Activated CD8-positive, alpha-beta memory T cell treated with anti-CD3 and anti-CD28 coated beads, Interleukin-2, amount 50 U/mL, for 1 hour (primary cell): ENCODE data around the gene SEMA5A.

Experiments
- DNase-seq: peaks from one replicate; pipeline ENCODE4 v3.0.0-alpha.2; 2020; ENCODE audit errors: extremely low read depth

The SEMA5A gene

GRCh38 chr5:9332026-9332425 is 213.8 kb downstream of the SEMA5A start:
- DNase-seq: no peak

- DNase-seq: no peak
Observed at GRCh38 chr5:9331372-9331771, 214.5 kb downstream of the SEMA5A start.

- DNase-seq: no peak
Observed at GRCh38 chr5:9329125-9329524, 216.8 kb downstream of the SEMA5A start.

- no peak for DNase-seq
Observed at GRCh38 chr5:9325549-9325948, 220.3 kb downstream of the SEMA5A start.

DNA sequence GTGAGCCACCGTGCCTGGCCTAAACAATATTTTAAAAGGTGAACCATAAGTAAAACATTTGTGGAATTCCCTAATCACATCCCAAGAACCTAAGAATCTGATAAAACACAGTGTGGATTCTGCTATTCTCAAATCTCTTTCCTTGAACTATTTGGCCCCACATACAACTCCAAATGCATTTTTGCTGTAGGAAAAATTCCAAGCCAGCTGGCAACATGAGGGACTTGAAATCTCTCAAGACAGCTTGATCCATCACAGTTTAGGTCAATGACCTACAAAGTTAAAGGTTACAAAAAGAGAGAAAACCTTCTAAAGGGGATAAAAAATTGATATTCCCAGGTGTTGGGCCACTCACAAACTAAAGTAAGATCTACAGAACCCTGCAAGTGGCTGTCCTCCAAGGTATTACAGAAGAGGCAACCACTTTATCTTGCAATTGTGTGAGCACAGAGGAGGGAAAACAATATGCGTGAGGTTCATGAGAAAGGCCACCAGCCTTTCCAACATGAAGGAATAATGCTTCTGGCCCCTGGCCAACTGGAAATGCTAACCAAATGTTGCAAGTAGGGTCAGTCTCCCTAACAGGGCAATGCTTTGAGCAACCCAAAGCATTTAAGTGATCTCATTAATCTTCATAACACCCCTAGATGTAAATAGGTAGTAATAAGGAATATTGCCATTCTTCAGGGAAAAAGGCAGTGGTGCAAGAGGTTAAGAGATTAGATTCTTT is 221.4 kb downstream of the SEMA5A start:
- DNase-seq: no peak

DNA sequence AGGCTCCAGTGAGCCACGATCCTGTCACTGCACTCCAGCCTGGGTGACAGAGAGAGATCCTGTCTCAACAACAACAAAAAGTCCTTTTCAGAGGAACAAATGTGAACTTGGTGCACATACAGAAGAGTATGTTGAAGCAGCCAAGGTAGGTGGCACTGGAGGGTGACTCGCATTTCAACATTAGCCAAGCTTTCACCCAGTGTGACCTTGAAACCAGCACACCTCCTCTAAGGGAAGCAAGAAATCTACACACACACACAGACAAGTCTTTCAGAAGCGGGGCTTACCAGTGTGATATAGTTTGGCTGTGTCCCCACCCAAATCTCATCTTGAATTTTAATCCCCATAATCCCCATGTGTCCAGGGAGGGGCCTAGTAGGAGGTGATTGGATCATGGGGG is 225.2 kb downstream of the SEMA5A start:
- DNase-seq: no peak

DNA sequence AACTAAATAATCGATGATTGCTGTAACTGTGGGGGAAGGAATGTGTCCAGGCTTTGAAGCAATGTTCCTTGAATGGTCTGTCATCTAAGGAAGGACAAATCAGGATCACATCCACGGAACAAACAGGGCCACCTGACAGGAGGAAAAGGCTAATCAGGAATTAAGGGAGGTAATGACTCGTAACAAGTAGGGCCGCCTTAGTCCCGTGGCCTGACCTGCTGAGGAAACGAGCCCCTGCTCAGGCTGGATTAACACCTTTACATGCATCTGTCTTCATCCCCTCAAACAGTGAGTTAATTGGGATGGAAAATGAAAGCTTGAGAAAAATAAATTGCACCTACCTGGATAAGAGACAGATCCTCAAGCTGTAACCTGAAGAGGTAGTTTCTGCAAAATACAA is 227.8 kb downstream of the SEMA5A start:
- no peak for DNase-seq

DNA sequence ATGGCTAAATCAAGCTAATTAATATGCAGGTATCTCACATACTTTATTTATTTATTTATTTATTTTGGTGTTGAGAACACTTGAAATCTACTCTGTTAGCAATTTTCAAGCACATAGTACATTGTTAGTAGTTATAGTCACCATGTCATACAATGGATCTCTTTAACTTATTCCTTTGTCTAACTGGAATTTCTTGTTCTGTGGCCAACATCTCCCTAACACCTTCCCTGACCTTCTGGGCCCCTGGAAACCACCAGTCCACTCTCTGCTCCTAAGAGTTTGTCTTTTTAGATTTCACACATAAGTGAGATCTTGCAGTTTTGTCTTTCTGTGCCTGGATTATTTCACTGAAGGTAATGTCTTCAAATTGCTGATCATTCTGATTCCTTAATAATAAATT is 229.1 kb downstream of the SEMA5A start:
- no peak for DNase-seq

GRCh38 chr5:9316041-9316440 is 229.8 kb downstream of the SEMA5A start:
- no peak for DNase-seq

GRCh38 chr5:9314558-9314957 is 231.3 kb downstream of the SEMA5A start:
- no peak for DNase-seq

DNA sequence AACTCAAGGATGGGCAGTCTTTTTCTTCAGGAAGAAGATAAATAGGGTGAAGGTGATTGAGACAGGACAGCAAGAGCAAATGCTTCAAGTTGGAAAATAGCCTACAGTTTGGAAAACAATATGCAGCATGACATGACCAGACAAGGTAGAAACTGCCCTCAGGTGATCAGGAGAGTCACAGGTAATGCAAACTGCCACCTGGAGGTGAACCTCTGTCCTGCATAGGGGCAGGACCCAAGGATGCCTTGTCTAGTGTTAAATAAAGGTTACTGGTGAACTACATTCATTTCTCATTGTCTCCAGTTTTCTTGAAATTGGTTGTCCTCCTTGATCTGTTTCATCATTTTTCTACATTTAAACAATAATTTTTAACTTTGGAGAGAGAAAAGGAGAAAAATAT is 232.1 kb downstream of the SEMA5A start:
- DNase-seq: no peak

DNA sequence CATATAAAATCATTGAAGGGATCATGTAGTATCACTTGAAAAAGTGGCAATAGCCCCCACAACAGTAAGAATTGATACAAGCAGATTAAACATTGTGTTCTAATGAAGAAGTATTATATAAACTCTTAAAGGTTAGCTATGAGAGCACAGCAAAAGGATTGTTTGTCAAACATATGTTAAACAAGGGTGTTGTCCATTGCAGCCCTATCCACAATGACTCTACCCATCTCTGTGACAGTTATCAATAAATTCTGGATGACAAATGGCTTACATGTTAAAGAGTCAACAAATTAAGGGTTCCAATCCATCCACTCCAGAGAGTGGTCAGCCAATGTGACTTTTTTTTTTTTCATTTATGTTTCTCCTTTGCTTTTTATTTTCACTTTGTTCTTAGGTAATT is 238.7 kb downstream of the SEMA5A start:
- DNase-seq: no peak

DNA sequence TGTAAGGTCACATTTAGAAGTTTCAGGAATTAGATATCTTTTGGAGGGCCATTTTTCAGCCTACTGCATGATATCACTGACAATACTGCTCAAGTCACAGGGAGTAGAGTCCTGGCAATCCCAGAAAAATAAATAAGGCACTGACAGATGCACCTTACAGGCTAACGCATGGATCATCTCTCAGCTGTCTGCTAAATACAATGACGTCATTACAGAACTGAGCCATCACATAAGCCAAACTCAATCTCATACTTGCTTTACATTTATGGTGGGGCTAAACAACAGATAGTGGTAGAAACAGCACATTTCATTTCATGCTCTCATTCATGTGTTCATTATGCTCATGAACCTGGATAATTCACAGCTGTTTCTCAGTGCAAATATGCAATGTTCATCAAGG is 243.7 kb downstream of the SEMA5A start:
- no peak for DNase-seq

- DNase-seq: no peak
Observed at GRCh38 chr5:9301200-9301599, 244.7 kb downstream of the SEMA5A start.

- no peak for DNase-seq
Observed at GRCh38 chr5:9297134-9297533, 248.7 kb downstream of the SEMA5A start.

DNA sequence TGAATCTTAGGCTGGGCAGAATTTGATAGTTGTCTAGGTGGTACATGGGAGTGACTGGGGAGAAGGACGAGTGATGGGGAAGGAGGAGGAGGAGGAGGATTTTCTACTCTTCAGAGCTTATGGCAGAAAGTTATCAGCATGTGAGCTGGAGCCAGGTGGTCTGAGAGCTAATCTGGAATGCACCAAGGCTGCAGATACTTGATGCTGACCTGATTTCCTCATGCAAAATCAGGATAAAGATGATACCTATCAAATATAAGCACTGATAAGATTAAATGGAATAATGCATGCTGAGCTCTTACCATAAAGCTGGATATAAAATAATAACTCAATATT is 250.4 kb downstream of the SEMA5A start:
- DNase-seq: no peak

- no peak for DNase-seq
Observed at GRCh38 chr5:9294793-9295465, 250.9 kb downstream of the SEMA5A start.

GRCh38 chr5:9288234-9288633 is 257.6 kb downstream of the SEMA5A start:
- no peak for DNase-seq

DNA sequence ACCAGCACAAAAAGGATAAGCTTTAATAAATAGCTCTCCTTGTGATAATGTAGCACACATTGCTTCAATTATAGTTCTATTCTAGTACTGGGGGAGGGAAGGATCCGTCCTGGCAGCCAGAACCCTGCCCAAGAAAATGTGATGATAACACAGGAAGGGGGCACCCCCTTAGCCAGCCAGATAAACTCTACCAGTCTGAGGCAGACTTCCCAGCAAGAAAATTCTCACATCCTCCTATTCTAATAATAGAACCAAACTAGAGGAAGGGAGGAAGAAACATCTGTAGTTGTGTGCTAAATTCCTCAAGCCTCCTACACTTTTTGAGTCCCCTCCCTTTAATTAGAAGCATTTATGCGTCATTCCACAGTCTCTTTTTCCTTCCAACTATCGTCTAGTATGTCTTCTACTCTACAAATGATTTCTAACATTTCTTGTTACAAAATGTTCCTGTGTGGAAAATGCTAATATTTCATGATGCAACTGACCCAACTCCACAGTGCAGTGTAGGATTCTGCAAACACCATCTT is 261.0 kb downstream of the SEMA5A start:
- no peak for DNase-seq

DNA sequence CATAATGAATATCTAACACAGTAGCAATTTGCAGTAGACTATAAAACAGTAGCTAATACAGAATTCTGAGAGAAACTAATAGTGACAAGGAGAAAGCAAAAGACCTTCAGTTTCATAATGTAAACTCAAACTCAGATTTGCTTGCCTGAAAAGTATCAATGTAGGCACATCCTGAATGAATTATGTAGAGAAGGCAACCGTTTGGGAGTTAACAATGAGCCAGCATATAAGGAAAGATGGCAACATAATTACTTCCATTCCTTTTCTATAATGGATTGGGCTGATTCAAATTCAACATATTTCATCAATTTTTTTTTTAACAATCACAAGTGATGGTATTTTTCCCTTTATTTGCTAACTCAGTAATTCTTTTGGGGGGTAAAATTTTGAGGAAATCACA is 261.6 kb downstream of the SEMA5A start:
- no peak for DNase-seq

DNA sequence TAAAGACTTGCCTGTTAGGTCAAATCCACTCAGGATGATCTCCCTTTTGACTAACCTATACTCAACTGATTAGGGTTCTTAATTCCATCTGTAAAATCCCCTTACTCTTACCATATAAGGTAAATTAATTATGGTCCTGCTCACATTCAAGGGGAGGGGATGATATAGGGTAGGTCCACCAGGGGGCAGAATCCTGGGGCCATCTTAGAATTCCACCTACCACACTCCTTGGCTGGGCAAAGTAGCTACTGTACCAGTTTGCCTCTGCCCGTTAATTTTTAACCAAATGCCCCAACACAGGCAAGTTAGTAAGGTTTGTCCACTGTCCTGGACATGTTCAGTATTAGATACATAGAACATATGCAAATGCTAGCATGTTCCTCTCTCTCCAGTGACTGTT is 262.4 kb downstream of the SEMA5A start:
- no peak for DNase-seq

GRCh38 chr5:9283021-9283420 is 262.9 kb downstream of the SEMA5A start:
- DNase-seq: no peak

DNA sequence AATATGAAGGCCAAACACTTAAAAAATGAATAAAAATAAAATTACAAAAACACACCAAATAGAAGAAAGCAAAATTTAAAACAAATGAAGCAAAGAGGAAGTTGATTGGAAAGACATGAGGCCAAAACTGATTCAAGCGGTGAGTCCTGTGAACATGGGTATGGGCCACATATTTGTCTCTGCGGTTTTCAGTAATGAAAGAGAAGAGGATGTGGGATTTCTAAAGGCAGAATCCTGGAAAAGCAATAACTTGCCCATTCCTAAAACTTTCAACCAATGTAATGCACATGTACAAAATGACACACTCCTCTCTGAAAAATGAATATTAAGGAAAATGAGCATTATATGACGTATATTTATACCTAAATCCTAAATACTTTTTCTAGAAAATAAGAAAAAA is 263.7 kb downstream of the SEMA5A start:
- no peak for DNase-seq

GRCh38 chr5:9279774-9280173 is 266.1 kb downstream of the SEMA5A start:
- no peak for DNase-seq
